Right ventricle myocardium superior (tissue), 1 donor: ENCODE results near the gene PRKAG1. TPM values are rescaled to one million over a fixed set of nuclear protein-coding genes. Genes with fewer than 3 reads are reported as not detected.

Experiments used
- ATAC-seq: fragments of 200-7000 bp; cut with Tn5 transposase; one replicate; pipeline ENCODE4 v1.9.1; 2020; ENCODE audit warnings: mild to moderate bottlenecking; ENCODE audit not compliant: poor library complexity
- DNase-seq: peaks from one replicate; pipeline ENCODE4 v3.0.0-alpha.2; 2020
- intact Hi-C: fragments of 100-400 bp; cut with DNase I; formaldehyde crosslinking; loops from one replicate; pipeline ENCODE4 v1.11.2; 2022
- total RNA-seq: library from RNA; stranded (reverse); fragmentation: NEBNext Ultra II Directional; extraction: Animal tissue kit (Norgen Biotek cat#: 25700); gene quantifications from one replicate; pipeline ENCODE4 v1.2.1, GENCODE V29; 2021
- donor health status: DM: no; HTN: yes; CAD: no; lungs with severe emphysema.

PRKAG1 gene
- total RNA-seq, 1 donor from 2014 or later, result 92.8 TPM

DNA sequence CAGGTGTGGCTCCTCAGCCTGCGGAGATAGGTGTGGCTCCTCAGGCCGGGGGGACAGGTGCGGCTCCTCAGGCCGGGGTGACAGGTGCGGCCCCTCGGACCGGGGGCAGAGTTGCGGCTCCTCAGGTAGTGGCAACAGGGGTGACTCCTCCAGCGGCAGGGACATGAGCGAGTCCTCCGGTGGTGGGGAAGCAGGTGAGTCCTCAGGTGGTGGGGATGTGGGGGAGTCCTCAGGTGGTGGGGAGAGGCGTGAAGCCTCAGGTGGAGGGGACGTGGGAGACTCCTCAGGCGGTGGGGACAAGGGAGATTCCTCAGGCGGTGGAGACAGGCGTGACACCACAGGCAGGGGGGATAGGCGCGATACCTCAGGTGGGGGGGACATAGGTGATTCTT, 32.8 kb upstream of the PRKAG1 start:
- DNase-seq (peak; percentile 19), ATAC-seq (no peak)
- intact Hi-C loops, result no loop called here

DNA sequence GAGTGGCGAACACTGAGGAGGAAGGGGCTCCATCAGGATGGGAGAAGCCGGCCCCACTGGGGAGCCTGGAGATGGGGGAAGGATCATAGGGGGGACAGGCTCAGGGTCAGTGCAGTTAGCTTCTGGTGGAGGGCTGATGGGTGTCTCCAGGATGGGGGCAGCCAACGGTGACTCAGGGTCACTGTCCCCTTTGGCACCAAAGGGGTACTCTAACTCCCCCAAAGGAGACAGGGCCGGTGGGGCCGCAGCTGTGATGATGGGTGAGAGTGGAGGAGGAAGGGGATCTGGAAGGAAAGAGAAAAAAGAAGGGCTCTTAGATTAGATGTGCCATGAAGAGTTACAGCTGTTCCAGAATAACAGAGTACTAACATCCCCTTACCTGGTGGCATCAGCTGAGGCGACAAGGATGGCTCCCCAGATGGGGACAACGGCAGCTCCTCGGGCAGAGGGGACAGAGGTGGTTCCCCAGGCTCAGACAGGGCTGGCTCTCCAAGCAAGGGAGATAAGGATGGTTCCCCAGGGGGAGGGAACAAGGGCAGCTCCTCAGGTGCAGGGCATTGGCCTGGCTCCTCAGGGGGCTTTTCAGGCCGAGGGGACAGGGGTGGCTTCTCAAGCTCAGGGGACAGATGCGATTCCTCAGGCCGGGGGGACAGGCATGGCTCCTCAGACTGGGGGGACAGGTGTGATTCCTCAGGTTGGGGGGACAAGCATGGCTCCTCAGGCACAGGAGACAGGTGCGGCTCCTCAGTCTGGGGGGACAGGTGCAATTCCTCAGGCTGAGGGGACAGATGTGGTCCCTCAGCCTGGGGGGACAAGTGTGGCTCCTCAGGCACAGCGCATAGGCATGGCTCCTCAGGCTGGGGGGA, 32.2 kb upstream of the PRKAG1 start:
- peak; percentile 23 for DNase-seq
- no peak for ATAC-seq
- intact Hi-C loops, result no loop called here

DNA sequence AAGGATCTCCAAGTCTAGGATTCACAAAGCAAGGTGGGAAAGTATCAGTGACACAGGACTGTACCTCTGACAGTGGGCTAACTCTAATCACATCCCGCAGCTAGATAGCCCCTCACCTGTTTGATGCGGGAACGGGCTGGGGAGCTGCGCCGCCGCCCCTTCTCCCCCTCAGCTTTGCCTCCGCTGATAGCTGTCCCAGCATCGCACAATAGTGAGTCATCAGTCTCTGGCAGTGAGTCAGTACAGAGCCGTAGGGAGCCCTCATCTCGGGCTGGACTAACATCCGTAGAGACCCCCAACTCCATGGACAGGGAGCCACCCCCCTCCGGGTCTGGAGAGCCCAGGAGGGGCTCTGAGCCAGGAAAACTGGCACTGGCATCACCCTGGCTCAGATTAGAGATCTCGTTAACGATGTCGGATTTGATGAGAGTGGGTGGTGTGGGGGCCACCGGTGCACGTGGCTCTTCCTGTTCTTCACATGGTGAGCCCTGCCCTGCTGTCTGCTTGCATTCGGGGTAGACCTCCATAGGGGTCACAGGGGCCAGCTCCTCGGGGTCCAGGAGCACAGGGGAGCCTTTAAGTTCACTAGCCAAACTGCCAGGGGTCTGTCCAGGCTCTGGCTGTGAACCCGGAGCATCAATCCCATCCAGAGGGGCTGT, 31.1 kb upstream of the PRKAG1 start:
- DNase-seq, result peak; percentile 20
- intact Hi-C loops, result no loop called here
- no peak for ATAC-seq

DNA sequence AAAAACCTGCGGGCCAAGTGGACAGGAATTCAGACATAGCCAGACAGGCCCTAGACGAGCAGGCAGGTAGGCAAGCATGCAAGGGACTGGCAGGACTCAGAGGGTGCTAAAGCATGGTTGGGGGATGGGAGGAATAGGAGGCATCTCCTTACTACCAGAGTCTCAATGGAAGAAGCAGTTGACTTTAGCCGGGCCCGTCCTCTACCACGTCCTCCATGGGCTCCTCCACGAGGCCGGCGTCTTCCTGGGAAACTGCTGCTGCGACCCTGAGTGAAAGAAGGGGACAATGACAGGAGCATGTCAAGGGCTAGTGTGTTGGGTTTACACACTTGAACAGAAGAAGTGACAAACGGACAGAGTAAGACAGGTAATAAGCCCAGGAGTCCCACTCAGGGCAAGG, 30.4 kb upstream of the PRKAG1 start:
- ATAC-seq (no peak), DNase-seq (peak; percentile 10)
- intact Hi-C loops, result no loop called here

DNA sequence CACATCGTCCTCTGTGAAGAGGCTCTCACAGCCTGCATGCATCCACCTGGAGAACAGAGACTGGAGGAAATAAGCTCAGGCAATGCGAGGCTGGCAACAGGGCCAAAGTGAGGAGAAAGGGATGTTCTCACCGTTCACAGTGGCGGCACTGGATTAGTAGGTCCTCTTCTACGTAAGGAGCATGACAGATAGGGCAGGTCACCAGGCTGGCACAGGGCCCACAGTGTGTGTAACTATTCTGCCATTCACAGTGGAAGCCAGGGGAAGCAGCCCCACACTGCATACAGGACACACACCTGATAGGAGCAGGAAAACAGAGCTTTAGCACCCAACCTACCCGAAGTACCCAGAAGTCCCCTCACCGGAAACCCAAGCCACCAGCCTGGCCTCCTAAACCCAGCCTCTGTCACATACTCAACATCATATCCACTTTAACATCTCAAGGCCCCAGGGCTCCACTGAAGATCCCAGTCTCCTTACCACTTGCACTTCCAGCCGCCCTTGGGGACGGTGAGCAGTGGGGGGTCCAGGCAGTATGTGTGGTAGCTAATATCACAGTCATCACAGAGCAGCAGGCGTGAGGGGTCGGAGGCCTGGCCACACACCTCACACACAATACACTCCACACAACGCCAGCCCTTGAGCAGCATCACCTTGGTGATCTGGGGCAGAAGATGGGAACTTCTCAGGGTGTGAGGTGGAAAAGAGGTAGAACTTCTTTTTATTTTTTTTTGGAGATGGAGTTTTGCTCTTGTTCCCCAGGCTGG, 27.7 kb upstream of the PRKAG1 start:
- ATAC-seq (no peak), DNase-seq (peak; percentile 39)
- intact Hi-C loops, result no loop called here

DNA sequence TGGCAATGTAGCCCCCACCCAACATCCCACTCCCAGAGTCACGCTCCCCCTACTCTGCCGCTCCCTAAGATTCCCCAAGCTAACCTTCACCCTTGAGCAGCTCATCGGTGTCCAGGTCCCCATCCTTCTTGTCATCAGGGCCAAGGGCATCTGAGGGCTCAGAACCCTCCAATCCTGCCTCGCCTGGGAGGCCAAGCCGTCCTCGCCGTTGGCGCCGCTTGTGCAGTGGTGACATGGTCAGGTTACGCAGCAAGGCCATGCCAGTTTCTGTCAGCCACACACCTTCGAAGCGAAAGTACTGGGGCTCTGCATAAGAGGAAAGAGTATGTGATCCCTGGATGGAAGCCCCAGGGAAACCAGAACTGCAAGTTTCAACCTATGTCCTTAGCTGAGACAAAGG, 26.1 kb upstream of the PRKAG1 start:
- DNase-seq, result peak; percentile 33
- ATAC-seq, result no peak

DNA sequence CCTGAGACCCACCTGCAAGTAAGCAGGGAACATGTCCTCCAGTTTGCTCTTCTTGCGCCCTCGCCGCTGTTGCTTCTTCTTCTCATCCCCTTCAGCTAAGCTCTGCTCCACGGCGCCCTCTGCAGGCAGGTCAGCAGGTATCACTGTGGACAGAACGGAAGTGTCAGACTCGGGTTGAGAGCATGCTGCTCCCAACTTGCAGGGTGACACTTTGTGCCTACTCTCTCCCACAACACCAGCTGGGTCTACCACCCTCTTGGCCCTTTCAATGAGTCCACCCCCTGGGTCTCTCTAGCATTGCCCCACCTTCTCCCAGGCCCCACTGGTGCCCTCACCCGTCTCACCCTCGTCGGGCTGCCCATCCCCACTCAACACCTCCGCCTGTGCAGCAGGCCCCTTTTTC, 25.3 kb upstream of the PRKAG1 start:
- ATAC-seq (peak; percentile 47), DNase-seq (peak; percentile 80)
- intact Hi-C loops, result no loop called here

More for the DNA sequence above, 26.1 kb upstream of the PRKAG1 start:
- intact Hi-C loops, result no loop called here

DNA sequence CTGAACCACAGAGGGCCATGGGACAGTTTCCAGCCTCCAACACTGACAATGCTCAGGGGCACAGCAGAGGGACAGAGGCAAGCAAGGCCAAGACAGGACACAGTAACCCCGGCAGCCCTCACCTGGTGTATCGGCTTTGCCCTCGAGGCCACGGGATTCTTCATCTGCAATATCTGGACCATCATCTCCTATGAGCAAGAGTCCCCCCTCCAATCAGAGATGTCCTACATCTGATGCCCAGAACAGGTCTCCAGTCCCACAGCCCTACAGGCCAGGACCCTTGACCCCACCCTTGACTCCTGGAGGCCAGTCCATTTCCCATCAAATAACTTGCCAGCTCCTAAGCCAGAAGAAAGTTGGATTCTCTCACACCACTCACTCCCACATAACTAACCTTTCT, 24.7 kb upstream of the PRKAG1 start:
- ATAC-seq (no peak), DNase-seq (peak; percentile 15)
- intact Hi-C loops, result no loop called here

DNA sequence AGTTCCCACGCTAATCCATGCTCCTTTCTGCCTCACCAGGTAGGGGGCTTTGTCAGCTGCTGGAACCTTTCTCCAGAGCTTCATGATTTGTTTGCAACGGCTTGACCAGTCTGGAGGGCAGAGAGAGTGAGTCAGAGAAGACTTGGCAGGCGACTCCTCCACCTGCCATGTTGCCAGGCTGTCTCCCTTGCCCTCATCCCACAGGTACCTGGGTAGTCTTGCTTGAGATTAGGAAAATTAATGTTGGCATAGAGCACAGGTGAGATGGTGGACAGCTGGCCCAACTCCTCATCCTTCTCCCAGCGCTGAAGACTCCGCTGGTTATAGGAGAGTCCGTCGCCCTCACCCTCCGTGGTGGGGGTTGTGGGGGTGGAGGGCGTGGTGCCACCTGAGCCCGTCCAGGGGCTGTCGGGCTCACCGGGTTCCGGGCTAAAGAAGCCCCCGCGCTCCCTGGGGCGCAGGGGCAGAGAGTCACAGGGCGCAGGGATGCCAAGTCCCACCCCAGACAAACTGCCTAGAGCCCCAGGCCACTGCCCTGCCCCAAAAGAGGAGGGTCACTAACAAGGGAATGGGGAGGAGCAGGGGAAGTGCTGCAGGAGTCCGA, 23.4 kb upstream of the PRKAG1 start:
- no peak for ATAC-seq
- intact Hi-C loops, result no loop called here
- peak; percentile 12 for DNase-seq

DNA sequence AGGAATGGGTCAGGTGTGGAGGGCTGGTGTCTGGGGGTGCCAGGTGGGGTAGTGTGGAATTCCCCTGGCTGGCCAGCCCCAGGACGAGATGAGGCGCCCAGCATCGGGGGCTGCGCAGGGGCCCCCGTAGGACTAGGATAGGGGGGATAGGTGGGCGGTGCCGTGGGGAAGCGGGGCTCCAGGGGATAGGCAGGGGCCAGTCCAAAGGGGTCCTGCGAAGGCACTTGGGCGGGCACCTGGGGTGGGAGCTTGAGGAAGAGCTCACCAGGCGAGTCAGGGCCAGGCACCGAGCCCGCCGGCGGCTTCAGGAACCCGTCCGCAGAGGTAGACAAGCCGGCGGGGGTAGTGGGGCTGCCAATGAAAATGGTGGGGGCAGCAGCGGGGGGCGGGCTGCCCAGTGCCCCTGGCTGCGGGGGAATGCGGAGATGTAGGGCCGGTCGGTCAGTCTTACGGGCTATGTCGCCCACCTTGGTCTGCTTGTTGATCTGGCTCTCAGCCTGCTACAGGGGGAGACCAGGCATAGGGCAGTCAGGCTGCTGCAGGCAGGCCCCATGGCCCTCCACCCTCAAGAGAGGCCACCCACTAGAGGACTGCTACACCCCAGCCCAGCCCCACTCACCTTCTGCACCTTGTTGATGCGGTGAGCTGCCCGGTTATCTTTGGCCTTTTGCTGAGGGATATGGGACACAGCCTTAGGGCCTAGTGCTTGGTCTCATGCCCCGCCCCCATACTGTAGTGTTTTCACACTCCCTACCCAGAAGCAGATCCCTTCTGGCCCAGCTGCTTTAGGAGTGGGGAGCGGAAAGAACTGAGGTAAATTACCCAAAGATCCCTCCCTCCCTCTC, 22.7 kb upstream of the PRKAG1 start:
- intact Hi-C loops, result no loop called here
- DNase-seq (peak; percentile 34), ATAC-seq (no peak)

DNA sequence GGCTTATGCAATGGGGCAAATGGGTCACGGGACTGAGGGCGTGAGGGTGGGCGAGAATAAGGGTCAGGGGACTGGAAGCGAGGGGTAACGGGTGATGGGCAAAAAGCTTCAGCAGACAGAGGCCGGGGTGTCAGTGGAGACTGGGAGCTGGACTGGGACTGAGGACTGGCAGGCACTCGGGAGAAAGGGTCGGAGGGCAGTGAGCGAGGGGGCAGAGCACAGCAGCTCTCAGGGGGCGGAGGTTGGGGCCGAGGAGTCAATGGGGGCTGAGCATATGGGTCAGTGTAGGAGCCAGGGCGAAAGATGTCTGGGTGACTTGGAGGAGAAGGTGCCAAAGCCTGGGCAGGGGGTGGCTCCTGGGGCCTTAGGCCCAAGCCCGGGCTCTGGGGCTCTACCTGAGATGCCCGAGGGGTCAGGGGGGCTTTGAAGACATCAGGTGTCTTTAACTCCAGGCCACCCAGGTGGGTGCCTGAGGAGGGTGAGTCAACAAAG, 21.8 kb upstream of the PRKAG1 start:
- no peak for ATAC-seq
- peak; percentile 34 for DNase-seq
- intact Hi-C loops, result no loop called here

DNA sequence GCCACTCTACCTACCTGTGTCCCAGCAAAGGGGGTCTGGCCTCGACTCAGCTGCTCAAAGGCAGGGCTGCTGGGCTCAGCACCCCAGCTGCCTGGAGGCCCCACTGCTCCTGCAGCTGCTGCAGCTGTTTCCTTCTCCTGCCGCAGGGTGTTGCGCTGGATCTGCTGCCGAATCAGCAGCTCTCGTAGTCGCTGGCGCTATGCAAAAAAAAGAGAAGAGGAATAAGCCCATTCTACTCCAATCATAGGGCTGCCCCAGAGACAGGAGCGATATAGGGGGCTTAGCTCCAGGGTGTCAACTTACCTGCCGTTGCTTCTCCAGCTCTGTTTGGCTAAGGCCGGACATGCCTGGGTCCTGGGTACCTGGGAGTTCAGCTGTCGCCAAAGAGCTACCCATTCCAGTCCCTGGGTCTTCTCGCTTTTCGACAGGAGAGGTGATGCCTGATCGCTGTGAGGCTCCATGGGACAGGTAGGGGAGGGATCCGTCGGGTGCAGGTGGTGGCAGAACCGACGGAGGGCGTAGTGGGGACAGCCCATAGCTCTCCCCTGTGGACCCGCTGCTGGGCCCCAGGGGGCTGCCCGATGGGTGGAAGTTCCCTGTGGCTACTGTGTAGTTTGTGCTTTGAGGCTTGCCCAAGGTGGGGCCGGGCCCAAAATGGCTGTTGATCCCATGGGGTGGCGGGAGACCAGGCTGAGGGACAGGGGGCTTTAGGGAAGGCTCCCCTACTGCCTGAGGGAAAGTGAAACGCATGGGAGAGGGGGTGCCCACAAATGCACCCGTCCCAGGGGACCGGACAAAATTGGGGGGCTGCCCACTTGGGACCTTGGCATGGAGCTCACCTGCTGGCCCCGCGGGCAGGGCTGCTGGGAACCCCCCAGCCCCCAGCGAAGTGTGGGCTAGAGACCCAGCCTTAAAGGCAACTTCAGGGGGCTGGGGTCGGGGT, 21.1 kb upstream of the PRKAG1 start:
- intact Hi-C loops, result no loop called here
- ATAC-seq (no peak), DNase-seq (peak; percentile 24)

DNA sequence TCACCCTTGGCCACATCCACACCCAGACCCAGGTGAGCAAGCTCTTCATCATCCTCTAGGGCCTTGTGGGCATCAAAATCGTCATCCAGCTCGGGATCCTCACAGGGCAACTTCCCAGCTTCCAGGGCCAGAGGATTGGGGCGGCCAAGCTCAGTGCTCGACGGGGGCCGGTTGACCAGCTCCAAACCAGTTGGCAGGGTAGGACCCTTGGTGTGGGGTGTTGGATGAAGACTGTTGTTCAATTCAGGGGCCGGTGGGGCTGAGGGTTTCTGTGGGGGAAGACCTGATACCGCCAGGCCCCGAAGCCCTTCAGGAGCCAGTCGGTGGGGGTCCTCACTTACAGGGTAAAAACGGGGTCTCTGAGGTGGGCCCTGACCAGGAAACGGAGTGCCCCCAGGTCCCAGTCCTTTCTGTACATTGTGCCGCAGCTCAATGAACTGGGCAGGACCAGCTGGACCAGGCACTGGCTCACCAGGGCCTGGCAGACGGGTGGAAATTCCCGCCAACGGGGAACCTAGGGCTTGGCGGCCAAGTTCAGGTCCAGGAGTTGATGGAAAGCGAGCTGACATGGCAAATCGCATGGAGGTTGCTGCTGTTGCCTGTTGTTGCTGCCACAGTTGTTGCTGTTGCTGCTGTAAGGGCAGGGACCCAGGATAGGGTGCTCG, 19.8 kb upstream of the PRKAG1 start:
- peak; percentile 39 for DNase-seq
- no peak for ATAC-seq

DNA sequence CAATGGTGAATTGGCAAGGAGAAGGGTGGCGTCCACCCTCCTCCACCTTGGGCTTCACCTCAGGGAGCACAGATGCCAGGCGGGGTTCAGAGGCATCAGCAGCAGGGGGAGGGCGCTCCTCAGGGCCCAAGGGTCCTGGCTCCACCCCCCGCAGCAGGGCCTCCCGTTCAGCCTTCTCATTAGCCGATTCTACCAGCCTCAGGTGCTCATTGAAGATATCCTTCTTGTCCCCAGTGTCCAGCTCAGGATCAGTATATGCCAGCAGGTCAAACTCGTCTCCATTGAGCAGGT, 19.3 kb upstream of the PRKAG1 start:
- DNase-seq (no peak), ATAC-seq (no peak)
- intact Hi-C loops, result no loop called here

More for the DNA sequence above, 19.8 kb upstream of the PRKAG1 start:
- intact Hi-C loops, result no loop called here

DNA sequence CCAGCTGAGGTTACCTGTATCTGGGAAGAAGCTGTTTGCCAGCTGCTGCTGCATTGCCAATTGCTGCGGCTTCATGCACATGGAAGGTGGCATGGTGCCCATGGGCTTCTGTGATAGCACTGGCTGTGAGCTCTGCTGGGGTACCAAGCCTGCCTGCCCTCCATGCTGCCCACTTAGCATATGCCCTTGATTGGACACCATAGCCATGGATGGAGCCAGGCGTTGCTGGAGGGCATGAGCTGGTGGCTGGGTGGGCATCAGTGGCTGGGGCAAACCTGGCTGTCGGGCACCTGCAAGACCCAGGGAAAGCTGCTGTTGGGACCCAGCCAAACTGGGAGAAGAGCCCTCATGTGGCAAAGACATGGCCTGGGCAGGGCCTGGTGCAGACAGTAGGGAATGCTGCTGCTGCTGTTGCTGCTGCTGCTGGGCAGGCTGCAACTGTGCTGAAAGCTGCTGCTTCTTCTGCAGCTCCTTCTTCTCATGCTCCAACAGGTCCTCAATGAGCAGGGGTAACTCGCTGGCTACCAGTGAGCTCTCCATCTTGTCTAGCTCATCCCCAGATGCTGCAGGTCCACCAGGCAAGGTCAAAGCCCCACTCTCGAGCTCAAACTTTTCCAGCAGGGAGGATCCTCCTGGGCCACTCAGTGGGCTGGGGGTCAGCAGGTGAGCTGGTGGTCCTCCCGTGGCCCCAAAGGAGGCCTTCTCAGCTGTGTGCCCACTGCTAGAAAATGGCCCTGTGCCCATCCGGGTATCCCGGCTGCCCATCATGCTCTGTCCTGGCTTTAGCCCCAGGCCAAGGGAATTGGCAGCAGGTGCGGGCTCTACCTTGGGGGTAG, 18.8 kb upstream of the PRKAG1 start:
- intact Hi-C loops, result no loop called here
- peak; percentile 42 for ATAC-seq
- DNase-seq, result peak; percentile 52

DNA sequence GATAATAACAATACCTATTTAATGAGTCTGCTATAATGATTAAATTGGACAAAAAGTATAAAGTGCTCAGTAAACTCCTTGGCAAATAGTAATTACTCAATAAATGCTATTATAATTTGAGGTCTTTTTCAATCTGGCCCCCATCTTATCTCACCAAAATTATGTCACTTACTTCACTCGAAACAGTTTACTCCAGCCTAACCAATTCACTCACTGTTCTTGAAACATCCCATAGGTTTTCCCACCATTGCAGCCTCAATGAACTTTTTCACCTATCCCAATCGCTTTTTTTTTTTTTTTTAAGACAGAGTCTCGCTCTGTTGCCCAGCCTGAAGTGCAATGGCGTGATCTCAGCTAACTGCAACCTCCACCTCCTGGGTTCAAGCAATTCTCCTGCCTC, 17.5 kb upstream of the PRKAG1 start:
- ATAC-seq (no peak), DNase-seq (no peak)
- intact Hi-C loops, result no loop called here
